Neuron (in vitro differentiated cells): ENCODE measurements around the gene SLC9A9.
"Not testable (repeated sequence)": the region's sequence is repeated elsewhere in the genome, so short reads cannot be mapped to it uniquely, and the experiment has no call there.

Experiments
- H2AFZ ChIP-seq: one replicate; pipeline ENCODE4 v1.6.1; 2013; ENCODE audit warnings: low read depth, mild to moderate bottlenecking, inconsistent platforms, low read length, moderate library complexity
- H3K27me3 ChIP-seq: one replicate; pipeline ENCODE4 v1.6.1; 2013; ENCODE audit warnings: low read length; ENCODE audit not compliant: insufficient read depth
- H3K36me3 ChIP-seq: one replicate; pipeline ENCODE4 v1.6.1; 2013; ENCODE audit warnings: low read length; ENCODE audit not compliant: insufficient read depth
- H3K4me1 ChIP-seq: one replicate; pipeline ENCODE4 v1.6.1; 2013; ENCODE audit warnings: low read length; ENCODE audit not compliant: insufficient read depth
- H3K4me3 ChIP-seq: 2 replicates; pipeline ENCODE4 v1.5.1; 2013; ENCODE audit warnings: mild to moderate bottlenecking, low read length, moderate library complexity
- H3K9me3 ChIP-seq: one replicate; pipeline ENCODE4 v1.6.1; 2013; ENCODE audit warnings: low read length

The SLC9A9 gene

GRCh38 chr3:143718463-143718862 lies 129.8 kb downstream of the SLC9A9 start:
- H3K9me3 ChIP-seq = no peaks in the 10 kb centered on the region

GRCh38 chr3:143716731-143717130 lies 131.5 kb downstream of the SLC9A9 start:
- Histone ChIP-seq H3K4me1 (no peaks in the 10 kb centered on the region), H3K36me3 (no peaks in the 10 kb centered on the region), H2AFZ (no peak overlapping the region), H3K27me3 (no peaks in the 10 kb centered on the region), H3K4me3 (no peak overlapping the region), H3K9me3 (no peaks in the 10 kb centered on the region)

More at GRCh38 chr3:143718463-143718862, 129.8 kb downstream of the SLC9A9 start:
- Histone ChIP-seq H3K4me3 (no peak overlapping the region), H3K4me1 (no peaks in the 10 kb centered on the region), H2AFZ (no peak overlapping the region), H3K36me3 (no peaks in the 10 kb centered on the region), H3K27me3 (no peaks in the 10 kb centered on the region)

GRCh38 chr3:143712522-143712921 lies 135.7 kb downstream of the SLC9A9 start:
- Histone ChIP-seq H3K4me1 (peaks cover 3% of the 10 kb centered on the region), H2AFZ (no peak overlapping the region), H3K9me3 (no peaks in the 10 kb centered on the region), H3K4me3 (no peak overlapping the region), H3K36me3 (no peaks in the 10 kb centered on the region), H3K27me3 (no peaks in the 10 kb centered on the region)

- Histone ChIP-seq H3K27me3 (no peaks in the 10 kb centered on the region), H3K36me3 (no peaks in the 10 kb centered on the region), H3K4me1 (peaks cover 3% of the 10 kb centered on the region), H3K9me3 (no peaks in the 10 kb centered on the region), H2AFZ (no peak overlapping the region), H3K4me3 (no peak overlapping the region)
Measured at GRCh38 chr3:143707848-143708247, 140.4 kb downstream of the SLC9A9 start.

- no peak overlapping the region for H2AFZ ChIP-seq
- H3K4me3 ChIP-seq = no peak overlapping the region
- no peaks in the 10 kb centered on the region for H3K36me3 ChIP-seq
- no peaks in the 10 kb centered on the region for H3K4me1 ChIP-seq
- no peaks in the 10 kb centered on the region for H3K27me3 ChIP-seq
- no peaks in the 10 kb centered on the region for H3K9me3 ChIP-seq
Measured at GRCh38 chr3:143700431-143700975, 147.8 kb downstream of the SLC9A9 start.

GRCh38 chr3:143699424-143699823 lies 148.8 kb downstream of the SLC9A9 start:
- no peaks in the 10 kb centered on the region for H3K9me3 ChIP-seq
- H3K4me3 ChIP-seq = no peak overlapping the region
- no peaks in the 10 kb centered on the region for H3K36me3 ChIP-seq
- no peaks in the 10 kb centered on the region for H3K4me1 ChIP-seq
- no peak overlapping the region for H2AFZ ChIP-seq
- H3K27me3 ChIP-seq = no peaks in the 10 kb centered on the region

GRCh38 chr3:143698682-143699303 lies 149.5 kb downstream of the SLC9A9 start:
- H3K27me3 ChIP-seq = no peaks in the 10 kb centered on the region
- no peaks in the 10 kb centered on the region for H3K4me1 ChIP-seq
- H3K36me3 ChIP-seq = no peaks in the 10 kb centered on the region
- no peaks in the 10 kb centered on the region for H3K9me3 ChIP-seq
- no peak overlapping the region for H3K4me3 ChIP-seq
- no peak overlapping the region for H2AFZ ChIP-seq

GRCh38 chr3:143697975-143698374 lies 150.3 kb downstream of the SLC9A9 start:
- Histone ChIP-seq H3K4me1 (no peaks in the 10 kb centered on the region), H3K27me3 (no peaks in the 10 kb centered on the region)

GRCh38 chr3:143695333-143695732 lies 152.9 kb downstream of the SLC9A9 start:
- not testable (repeated sequence) for H3K27me3 ChIP-seq, H3K36me3 ChIP-seq, H3K4me3 ChIP-seq, H3K4me1 ChIP-seq, H3K9me3 ChIP-seq, H2AFZ ChIP-seq

More at GRCh38 chr3:143697975-143698374, 150.3 kb downstream of the SLC9A9 start:
- no peak overlapping the region for H3K4me3 ChIP-seq
- H2AFZ ChIP-seq = no peak overlapping the region
- H3K36me3 ChIP-seq = no peaks in the 10 kb centered on the region
- H3K9me3 ChIP-seq = no peaks in the 10 kb centered on the region

- Histone ChIP-seq H3K27me3 (peaks cover under 1% of the 10 kb centered on the region), H3K36me3 (no peaks in the 10 kb centered on the region), H2AFZ (no peak overlapping the region), H3K4me1 (no peaks in the 10 kb centered on the region), H3K9me3 (no peaks in the 10 kb centered on the region), H3K4me3 (no peak overlapping the region)
Measured at GRCh38 chr3:143693506-143693905, 154.8 kb downstream of the SLC9A9 start.

- H3K4me3 ChIP-seq = no peak overlapping the region
- peaks cover 4% of the 10 kb centered on the region for H3K27me3 ChIP-seq
- H3K4me1 ChIP-seq = no peaks in the 10 kb centered on the region
- no peaks in the 10 kb centered on the region for H3K9me3 ChIP-seq
- no peak overlapping the region for H2AFZ ChIP-seq
- no peaks in the 10 kb centered on the region for H3K36me3 ChIP-seq
Measured at GRCh38 chr3:143686638-143687197, 161.6 kb downstream of the SLC9A9 start.

- Histone ChIP-seq H3K27me3 (peaks cover 4% of the 10 kb centered on the region), H3K4me1 (no peaks in the 10 kb centered on the region), H3K4me3 (no peak overlapping the region), H3K9me3 (no peaks in the 10 kb centered on the region), H3K36me3 (no peaks in the 10 kb centered on the region), H2AFZ (no peak overlapping the region)
Measured at GRCh38 chr3:143685491-143685890, 162.8 kb downstream of the SLC9A9 start.

GRCh38 chr3:143677430-143677829 lies 170.8 kb downstream of the SLC9A9 start:
- no peaks in the 10 kb centered on the region for H3K36me3 ChIP-seq
- H3K4me1 ChIP-seq = no peaks in the 10 kb centered on the region
- no peak overlapping the region for H2AFZ ChIP-seq
- no peaks in the 10 kb centered on the region for H3K9me3 ChIP-seq
- H3K27me3 ChIP-seq = no peaks in the 10 kb centered on the region
- no peak overlapping the region for H3K4me3 ChIP-seq
